A549 (cell line): ENCODE measurements around the gene PUS3. TPM values are rescaled to one million over a fixed set of nuclear protein-coding genes. Genes with fewer than 3 reads are reported as not detected.

Experiments used
- ATAC-seq, 2 experiments: fragments of 200-7000 bp in 1 of 2; fragments of >200 bp in 1 of 2; cut with Nextera tagmentation in 1 of 2; cut with Tn5 transposase in 1 of 2; 3 replicates each; pipeline versions ENCODE4 v1.8.0 to v1.9.1; 2018 to 2020; ENCODE audit warnings: mild to moderate bottlenecking in 1 of 2, moderate library complexity in 1 of 2
- CTCF ChIA-PET: fragments of 300-600 bp; sonication (Branson Sonifier 250); formaldehyde crosslinking; extraction: SDS; loops from one replicate; lab custom pipeline; 2021; ENCODE audit warnings: antibody characterized with exemption, inconsistent platforms; lab: Yijun Ruan, JAX
- POLR2A ChIA-PET: fragments of 350-600 bp; formaldehyde crosslinking; extraction: SDS; loops from one replicate; lab custom pipeline; 2021; ENCODE audit warnings: antibody characterized with exemption, inconsistent platforms; lab: Yijun Ruan, JAX
- DNase-seq, 2 experiments: peaks; one replicate each; pipeline versions ENCODE4 v3.0.0 to v3.0.0-alpha.2; 2011 to 2016; ENCODE audit warnings: low read depth in 1 of 2, low spot score in 1 of 2
- FAIRE-seq: peaks from 2 replicates; lab custom pipeline; 2011; peaks lifted over from hg19 to GRCh38; lab: Jason Lieb, UNC
- H3K27ac ChIP-seq, 2 experiments: fragments of >200 bp; sonication (Bioruptor Twin); formaldehyde crosslinking; 3 replicates each; pipeline ENCODE4 v1.5.1; 2016 to 2017
- H3K4me1 ChIP-seq: fragments of >200 bp; sonication (Bioruptor Twin); formaldehyde crosslinking; 3 replicates; pipeline ENCODE4 v1.6.1; 2016
- H3K4me2 ChIP-seq: fragments of >200 bp; sonication (Bioruptor Twin); formaldehyde crosslinking; 3 replicates; pipeline ENCODE4 v1.6.1; 2016
- H3K4me3 ChIP-seq: fragments of >200 bp; sonication (Bioruptor Twin); formaldehyde crosslinking; 3 replicates; pipeline ENCODE4 v1.5.1; 2016
- H3K9me3 ChIP-seq: fragments of >200 bp; sonication (Bioruptor Twin); formaldehyde crosslinking; 3 replicates; pipeline ENCODE4 v1.6.1; 2016
- BCL3 ChIP-seq: fragments of >200 bp; sonication (Bioruptor Twin); formaldehyde crosslinking; IDR thresholded peaks from 3 replicates; pipeline ENCODE4 v1.6.1; 2016
- CBX2 ChIP-seq: fragments of 200-600 bp; sonication (generic); IDR thresholded peaks from 2 replicates; pipeline ENCODE4 v1.6.1; 2016; ENCODE audit warnings: low read depth, mild to moderate bottlenecking, borderline replicate concordance
- CBX8 ChIP-seq: fragments of 200-600 bp; sonication (generic); IDR thresholded peaks from 2 replicates; pipeline ENCODE4 v1.6.1; 2016
- CHD2 ChIP-seq: fragments of 150-350 bp; IDR thresholded peaks from 2 replicates; pipeline ENCODE4 v1.6.1; 2014; ENCODE audit warnings: low read length; ENCODE audit not compliant: partially characterized antibody
- CHD4 ChIP-seq: fragments of 200-600 bp; sonication (generic); IDR thresholded peaks from 2 replicates; pipeline ENCODE4 v1.6.1; 2016; ENCODE audit warnings: antibody characterized with exemption, mild to moderate bottlenecking, borderline replicate concordance
- E2F6 ChIP-seq: IDR thresholded peaks from 2 replicates; pipeline ENCODE4 v1.6.1; 2012; ENCODE audit warnings: low read depth, borderline replicate concordance
- EP300 ChIP-seq, 2 experiments: fragments of >200 bp; sonication (Bioruptor Twin); formaldehyde crosslinking; IDR thresholded peaks; 2 replicates in 1 of 2; 3 replicates in 1 of 2; pipeline ENCODE4 v1.6.1; 2016 to 2017
- FOXS1 ChIP-seq: fragments of 250-450 bp; sonication (Bioruptor Pico); IDR thresholded peaks from 2 replicates; pipeline ENCODE4 v1.5.0; 2020; ENCODE audit warnings: mild to moderate bottlenecking, moderate library complexity
- GATA3 ChIP-seq: IDR thresholded peaks from 2 replicates; pipeline ENCODE4 v1.6.1; 2012; ENCODE audit warnings: borderline replicate concordance
- HDAC2 ChIP-seq: fragments of 200-600 bp; sonication (generic); IDR thresholded peaks from 2 replicates; pipeline ENCODE4 v1.6.1; 2016
- HOXA7 ChIP-seq: fragments of 250-450 bp; sonication (Bioruptor Pico); IDR thresholded peaks from 2 replicates; pipeline ENCODE4 v1.5.0; 2020; ENCODE audit warnings: mild to moderate bottlenecking, moderate library complexity
- HOXB5 ChIP-seq: fragments of 250-450 bp; sonication (Bioruptor Pico); IDR thresholded peaks from 2 replicates; pipeline ENCODE4 v1.5.0; 2020; ENCODE audit warnings: mild to moderate bottlenecking, moderate library complexity
- JUN ChIP-seq, 2 experiments: fragments of >200 bp; sonication (Bioruptor Twin); formaldehyde crosslinking; IDR thresholded peaks; 2 replicates in 1 of 2; 3 replicates in 1 of 2; pipeline ENCODE4 v1.6.1; 2016 to 2017
- MAX ChIP-seq: IDR thresholded peaks from 2 replicates; pipeline ENCODE4 v1.6.1; 2012
- NPAS2 ChIP-seq: fragments of 250-450 bp; sonication (Bioruptor Pico); IDR thresholded peaks from 2 replicates; pipeline ENCODE4 v1.8.0; 2022; ENCODE audit warnings: mild to moderate bottlenecking, moderate library complexity, borderline replicate concordance
- NR3C1 ChIP-seq: fragments of >200 bp; sonication (Bioruptor Twin); formaldehyde crosslinking; IDR thresholded peaks from 3 replicates; pipeline ENCODE4 v1.6.1; 2017
- PBX3 ChIP-seq: IDR thresholded peaks from 2 replicates; pipeline ENCODE4 v1.6.1; 2012
- RAD21 ChIP-seq, 2 experiments: fragments of >200 bp in 1 of 2; sonication (Bioruptor Twin) in 1 of 2; formaldehyde crosslinking in 1 of 2; IDR thresholded peaks in 1 of 2; conservative IDR thresholded peaks in 1 of 2; 2 replicates in 1 of 2; 3 replicates in 1 of 2; pipeline ENCODE4 v1.6.1; 2012 to 2018; ENCODE audit warnings: inconsistent platforms in 1 of 2
- RCOR1 ChIP-seq: fragments of 150-350 bp; IDR thresholded peaks from 2 replicates; pipeline ENCODE4 v1.6.1; 2014; ENCODE audit warnings: antibody characterized with exemption, low read length, low read depth
- TP53 ChIP-seq: fragments of 250-450 bp; sonication (Bioruptor Pico); IDR thresholded peaks from 2 replicates; pipeline ENCODE4 v1.5.0; 2021; ENCODE audit warnings: mild to moderate bottlenecking, moderate library complexity
- USF2 ChIP-seq: fragments of 450-650 bp; IDR thresholded peaks from 2 replicates; pipeline ENCODE4 v1.6.1; 2014; ENCODE audit warnings: antibody characterized with exemption
- ZNF302 ChIP-seq: fragments of 250-450 bp; sonication (Bioruptor Pico); IDR thresholded peaks from 2 replicates; pipeline ENCODE4 v1.9.0; 2021; ENCODE audit warnings: inconsistent platforms, mild to moderate bottlenecking, moderate library complexity
- WGBS: methylation state at CpG from one replicate; pipeline ENCODE4 v1.1.6; 2017; ENCODE audit errors: missing lambda C conversion rate; 5-methylcytosine and 5-hydroxymethylcytosine counted together
- polyA plus RNA-seq, 4 experiments: library from polyadenylated mRNA; depleted of rRNA in 3 of 4; stranded (reverse); fragments of >200 nt; fragmentation: RNase III in 1 of 4; extraction: RNeasy Plus Mini Kit Qiagen cat#74134 plus additional on column Dnase treatment in 1 of 4; gene quantifications; 2 replicates in 3 of 4; 3 replicates in 1 of 4; pipeline ENCODE4 v1.2.3, GENCODE V29; 2011 to 2017

Gene PUS3
- polyA plus RNA-seq, 2 of the 4 experiments (the other 2 are of a cell fraction) = 5.0 to 8.0 TPM

DNA sequence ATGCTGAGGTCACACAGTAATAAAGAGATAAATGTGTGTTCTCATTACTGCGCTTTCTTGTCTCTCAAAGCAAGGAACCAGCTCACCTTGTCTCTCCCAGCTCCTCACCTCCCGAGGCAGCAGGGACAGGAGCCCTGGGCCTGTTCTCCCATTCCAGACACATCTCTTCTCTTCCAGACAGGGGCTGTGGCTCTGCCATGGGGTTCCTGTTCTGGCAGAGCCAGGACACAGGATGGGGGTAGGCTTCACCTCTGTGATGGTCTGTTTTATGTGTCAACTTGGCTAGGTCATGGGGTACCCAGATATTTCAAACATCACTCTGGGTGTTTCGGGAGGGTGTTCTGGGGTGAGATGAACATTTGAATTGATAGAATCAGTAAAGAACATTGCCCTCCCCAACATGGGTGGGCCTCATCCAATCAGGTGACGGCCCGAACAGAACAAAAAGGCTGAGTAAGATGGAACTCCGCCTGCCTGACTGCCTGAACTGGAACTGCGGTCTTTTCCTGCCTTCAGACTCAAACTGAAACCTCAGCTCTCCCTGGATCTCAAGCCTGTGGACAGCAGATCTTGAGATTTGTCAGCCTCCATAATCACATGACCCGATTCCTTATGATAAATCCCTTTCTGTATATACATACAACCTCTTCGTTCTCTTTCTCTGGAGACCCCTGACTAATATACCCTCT is 40.8 kb upstream of the PUS3 start:
- Histone ChIP-seq H3K27ac (no peak overlapping the region), H3K9me3 (no peaks in the 10 kb centered on the region), H3K4me1 (no peaks in the 10 kb centered on the region), H3K4me2 (no peak overlapping the region), H3K4me3 (no peak overlapping the region)
- ATAC-seq = no peak
- FAIRE-seq = no peak
- DNase-seq = no peak
- POLR2A ChIA-PET = no interaction called here
- CTCF ChIA-PET = interaction anchor here (0.7 to 6.7 kb wide), 7 partner anchors 16 to 363 kb away, joined by 3 to 38 read pairs (median 6); partner anchors contain the start of gene CDON
- no peak for TF ChIP-seq HDAC2
- TF ChIP-seq NPAS2 (CRISPR knock-in tag) = no peak
- no peak for TF ChIP-seq CHD4
- no peak for TF ChIP-seq RAD21 (conservative IDR thresholded peaks at IDR 0.05 in 1 of 2, IDR thresholded peaks at IDR 0.05 in 1 of 2)
- TF ChIP-seq USF2 = no peak
- no peak for TF ChIP-seq CHD2
- no peak for TF ChIP-seq CBX2
- WGBS = 76% methylated on average over 9 of the region's 9 CpGs

DNA sequence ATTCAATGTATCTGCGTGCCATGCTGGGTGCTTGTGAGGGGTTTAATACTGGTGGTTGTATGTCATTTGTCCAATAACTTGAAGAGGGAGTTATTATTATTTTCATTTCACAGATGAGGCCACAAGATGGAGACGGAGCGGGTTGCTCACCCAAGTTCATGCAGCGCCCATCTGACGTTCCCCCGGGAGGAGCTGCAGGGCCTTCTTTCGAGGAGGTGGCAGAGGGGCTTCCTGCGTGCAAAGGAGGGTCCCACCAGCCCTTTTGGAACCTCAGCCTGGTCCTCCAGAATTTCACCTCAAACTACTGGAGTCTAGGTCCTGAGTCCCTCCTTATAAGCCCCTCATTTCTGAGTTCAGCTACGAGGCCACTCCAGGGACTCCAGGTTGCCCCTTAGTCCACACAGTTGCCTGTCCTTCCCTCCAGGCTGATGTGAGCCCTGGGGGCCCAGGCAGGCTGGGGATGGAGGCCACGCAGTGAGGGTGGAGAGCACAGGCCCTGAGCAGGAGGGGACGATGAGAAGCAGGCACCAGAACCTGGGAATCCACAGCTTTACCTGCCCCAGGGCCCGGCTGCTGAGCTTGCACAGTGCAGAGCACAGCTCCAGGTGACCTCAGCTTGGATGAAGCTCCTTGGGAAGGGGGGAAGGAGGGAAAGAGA is 39.9 kb upstream of the PUS3 start:
- 78% methylated on average over 12 of the region's 12 CpGs for WGBS
- H3K9me3 ChIP-seq = no peaks in the 10 kb centered on the region
- no peak for ATAC-seq
- no peak overlapping the region for H3K4me3 ChIP-seq
- H3K4me2 ChIP-seq = no peak overlapping the region
- TF ChIP-seq E2F6 (no peak), ZNF302 (CRISPR knock-in tag) (no peak), FOXS1 (CRISPR knock-in tag) (no peak), PBX3 (no peak), TP53 (no peak), GATA3 (no peak), NR3C1 (no peak), EP300 (IDR thresholded peaks at IDR 0.05) (no peak), CBX8 (no peak), CBX2 (no peak), HOXA7 (CRISPR knock-in tag) (no peak), BCL3 (no peak), MAX (no peak), HOXB5 (no peak), JUN (IDR thresholded peaks at IDR 0.05) (no peak), RCOR1 (no peak)
- FAIRE-seq = no peak
- ChIA-PET CTCF (interaction anchor here (0.7 to 6.7 kb wide), 13 partner anchors 11 to 363 kb away, joined by 3 to 38 read pairs (median 4); partner anchors contain the start of gene CDON), POLR2A (no interaction called here)
- DNase-seq = no peak
- H3K27ac ChIP-seq = no peak overlapping the region
- no peaks in the 10 kb centered on the region for H3K4me1 ChIP-seq
